UCSD-AML1 (cell line): Measurements from ENCODE around the gene FAM163B.
A peak's percentile ranks its signal among the peaks of the same experiment; 100 is the strongest.
"Not testable (repeated sequence)": the region's sequence is repeated elsewhere in the genome, so short reads cannot be mapped to it uniquely, and the experiment has no call there.

Source experiments
- DNase-seq: peaks from one replicate; lab custom pipeline; 2025; ENCODE audit not compliant: unreplicated experiment; lab: John Stamatoyannopoulos, UW

FAM163B gene

GRCh38 chr9:133640160-133640559 is 31.0 kb upstream of the FAM163B start:
- DNase-seq = no peak

GRCh38 chr9:133639613-133640012 is 30.4 kb upstream of the FAM163B start:
- DNase-seq = no peak

GRCh38 chr9:133638711-133639110 is 29.5 kb upstream of the FAM163B start:
- DNase-seq = no peak

- DNase-seq = no peak
Observed at GRCh38 chr9:133638076-133638475, 28.9 kb upstream of the FAM163B start.

DNA sequence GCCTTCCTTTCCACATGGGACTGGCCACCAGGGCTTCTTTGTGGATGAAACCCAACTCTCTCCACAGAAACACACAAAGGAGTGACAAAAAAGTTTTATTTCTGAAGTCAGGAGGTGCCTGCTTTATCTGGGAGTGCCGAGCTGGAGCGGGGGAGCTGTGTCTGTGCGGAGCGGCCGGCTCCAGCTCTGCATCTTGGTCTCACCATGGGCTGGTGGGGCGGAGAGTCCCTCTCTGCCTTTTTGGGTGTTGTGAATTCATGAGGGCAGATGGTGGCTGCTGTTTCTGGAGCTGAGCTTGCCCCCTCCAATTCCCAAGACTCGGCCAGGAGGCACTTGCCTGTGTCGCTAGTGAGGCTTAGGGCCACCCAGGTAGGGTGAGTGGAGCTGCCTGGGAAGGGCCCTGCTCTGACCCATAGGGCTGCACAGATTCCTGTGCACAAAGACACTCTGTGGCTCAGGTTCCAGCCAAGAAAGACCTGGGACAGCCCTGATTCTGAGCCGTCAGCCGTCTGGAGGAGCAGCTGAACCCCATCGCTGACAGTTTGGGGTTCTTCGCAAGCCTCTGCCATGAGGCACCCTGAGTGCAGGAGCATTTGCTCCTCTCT is 28.4 kb upstream of the FAM163B start:
- DNase-seq = no peak

DNA sequence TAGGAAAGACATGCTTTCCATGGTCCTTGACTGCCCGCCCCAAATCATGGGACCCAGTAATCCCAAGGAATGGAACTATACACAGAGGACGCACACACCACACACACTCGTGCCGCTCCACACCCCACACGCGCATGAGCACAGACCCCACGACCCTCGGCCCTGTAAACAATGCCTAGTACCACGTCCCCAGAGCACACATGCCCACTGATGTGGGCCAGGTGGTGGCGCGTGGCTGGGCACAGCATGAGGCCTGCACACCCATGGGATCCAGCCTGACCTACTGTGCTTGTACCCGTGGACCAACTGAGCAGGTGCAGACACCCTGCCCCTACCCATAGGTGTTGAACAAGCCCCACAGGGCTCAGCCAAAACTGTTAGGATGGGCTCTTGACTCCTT is 27.7 kb upstream of the FAM163B start:
- DNase-seq = no peak

DNA sequence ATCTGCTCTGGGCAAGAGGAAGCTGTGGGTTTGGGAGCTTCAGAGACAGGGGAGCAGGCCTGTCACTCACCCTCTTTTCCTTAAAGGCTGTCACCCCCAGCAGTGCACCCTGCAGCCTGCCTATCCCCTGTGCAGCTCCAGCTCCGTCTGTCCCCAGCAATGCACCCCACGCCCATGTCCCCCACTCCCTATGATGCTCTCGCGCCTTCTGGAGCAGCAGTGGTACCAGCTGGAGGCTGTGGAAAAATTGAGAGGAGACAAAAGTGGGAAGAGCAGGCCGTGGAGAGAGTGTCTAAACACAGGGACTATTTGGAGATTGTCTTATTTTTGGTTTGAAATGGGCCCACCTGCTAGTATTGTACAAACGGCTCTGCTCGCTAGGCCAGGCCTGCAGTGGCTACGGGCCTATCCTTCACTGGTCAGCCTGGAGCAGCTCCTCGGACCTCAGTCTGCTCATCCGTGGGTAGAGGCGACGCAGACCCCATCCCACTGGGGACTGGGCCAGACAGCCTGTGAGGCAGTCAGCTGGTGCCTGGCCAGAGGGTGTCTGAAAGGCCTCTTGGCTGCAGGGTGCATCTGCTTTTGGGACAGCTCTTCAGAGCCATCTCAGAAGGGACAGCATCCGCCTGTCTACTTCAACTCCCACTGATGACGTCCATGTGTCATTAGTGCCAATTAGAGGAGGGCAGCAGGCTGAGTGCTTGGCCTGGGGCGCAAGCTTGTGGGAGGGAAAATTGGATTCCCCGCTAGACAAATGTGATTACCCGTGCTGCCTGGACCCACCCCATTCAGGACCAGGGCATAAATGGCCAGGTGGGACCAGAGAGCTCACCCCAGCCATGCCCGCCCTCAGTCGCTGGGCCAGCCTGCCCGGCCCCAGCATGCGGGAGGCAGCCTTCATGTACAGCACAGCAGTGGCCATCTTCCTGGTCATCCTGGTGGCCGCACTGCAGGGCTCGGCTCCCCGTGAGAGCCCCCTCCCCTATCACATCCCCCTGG is 26.6 kb upstream of the FAM163B start, which contains the start of gene DBH:
TSS of gene DBH (plus strand) at position 831 of the 999 bp plus-strand sequence. CDS start at position 840, 9 bp downstream.
- no peak for DNase-seq

DNA sequence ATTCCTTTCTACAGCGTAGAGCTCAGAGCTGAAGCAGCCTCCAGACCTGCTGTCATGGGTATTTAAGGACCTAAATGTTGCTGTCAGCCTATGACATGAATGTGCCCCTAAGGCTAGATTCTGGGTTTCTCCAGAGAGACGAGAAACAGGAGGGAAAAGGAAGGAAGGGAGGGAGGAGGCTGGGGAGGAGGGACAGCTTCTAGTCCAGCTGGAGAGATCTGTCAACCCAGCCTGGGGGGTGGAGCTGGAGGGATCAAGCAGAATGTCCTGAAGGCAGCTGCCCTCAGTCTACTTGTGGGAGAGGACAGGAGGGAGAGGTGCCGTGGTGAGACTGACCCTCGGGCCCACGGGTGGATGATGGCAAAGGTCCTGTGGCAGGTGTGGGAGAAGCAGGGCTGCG is 25.9 kb upstream of the FAM163B start:
- no peak for DNase-seq

GRCh38 chr9:133634081-133634691 is 25.0 kb upstream of the FAM163B start:
- DNase-seq = no peak

DNA sequence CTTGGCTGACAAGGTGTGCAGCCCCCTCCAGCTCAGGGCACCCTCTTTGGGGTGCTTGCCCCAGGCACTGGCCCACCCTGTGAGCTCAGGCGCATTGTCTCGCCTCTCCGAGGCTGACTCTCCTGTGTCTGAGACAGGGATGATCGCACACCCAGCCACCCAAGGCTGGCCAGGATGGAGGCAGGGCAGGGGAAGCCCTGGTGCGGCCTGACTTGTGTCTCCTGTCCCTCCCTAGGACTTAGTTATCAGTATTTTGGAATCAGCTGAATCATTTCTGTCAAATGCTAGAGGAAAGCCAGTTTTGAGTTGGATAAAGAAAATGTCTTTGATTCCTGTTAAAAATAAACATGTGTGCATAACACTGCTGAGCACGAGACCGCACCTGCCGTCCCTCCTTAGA is 24.5 kb upstream of the FAM163B start:
- DNase-seq = no peak

DNA sequence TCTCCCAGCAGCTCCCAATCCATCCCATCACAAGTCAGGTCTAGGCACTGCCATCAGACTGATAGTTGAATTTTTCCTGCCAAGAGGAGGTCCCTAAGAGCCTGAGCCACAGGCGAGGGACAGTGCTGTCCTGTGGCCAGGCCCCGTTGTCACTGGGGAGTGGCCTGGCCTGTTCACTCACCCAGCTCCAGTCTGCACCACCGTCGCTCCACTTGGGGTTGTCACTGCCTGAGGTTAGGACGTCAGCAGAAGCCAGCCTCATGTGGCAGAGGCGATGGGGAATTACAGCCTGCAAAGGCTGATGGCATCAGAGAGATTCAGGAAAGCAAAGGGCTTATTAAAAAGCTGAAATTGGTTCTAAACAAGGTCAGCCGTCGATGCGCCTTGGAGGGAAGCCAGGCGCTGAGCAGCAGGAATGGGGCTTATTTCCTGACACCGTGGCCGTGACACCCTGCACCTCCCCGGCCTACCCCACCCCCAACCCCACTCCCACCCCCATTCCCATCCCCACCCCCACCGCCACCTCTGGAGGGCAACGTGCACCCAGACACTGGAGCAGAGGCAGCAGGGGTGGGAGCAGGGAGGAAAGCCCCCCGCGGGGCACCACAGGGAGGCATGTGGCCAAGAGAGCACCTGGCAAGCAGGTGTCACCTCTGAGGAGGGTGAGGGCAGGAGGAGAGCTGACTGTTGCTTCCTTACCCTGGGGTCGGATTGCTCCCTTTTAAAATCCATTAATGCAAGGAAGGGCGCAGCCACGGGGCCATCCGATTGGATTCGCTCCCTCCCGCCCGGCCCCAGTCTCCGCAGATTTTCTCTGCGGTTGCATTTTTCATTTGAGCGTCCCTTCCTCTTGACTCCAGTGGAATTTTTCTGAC is 23.9 kb upstream of the FAM163B start:
- DNase-seq = no peak

- DNase-seq = no peak
Observed at GRCh38 chr9:133631111-133631510, 21.9 kb upstream of the FAM163B start.

GRCh38 chr9:133629221-133630110 is 20.3 kb upstream of the FAM163B start:
- DNase-seq = no peak

DNA sequence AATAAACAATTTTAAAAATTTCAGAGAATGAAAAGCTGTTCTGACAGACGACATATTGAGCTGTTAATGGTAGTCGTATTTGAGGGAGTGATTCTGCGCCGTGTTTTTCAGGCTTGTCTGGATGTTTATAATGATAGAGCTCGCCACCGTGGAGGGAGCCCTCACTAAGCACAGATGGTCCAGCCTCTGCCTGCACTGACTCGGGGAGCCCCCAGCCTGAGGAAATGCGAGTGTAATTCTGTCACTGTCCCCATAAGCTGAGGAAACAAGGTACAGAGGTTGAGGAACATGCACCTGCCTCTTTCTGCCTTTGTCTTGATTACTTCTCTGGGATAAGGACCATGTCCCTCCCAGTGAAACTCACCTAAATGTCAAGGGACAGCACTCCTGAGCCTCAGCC is 19.6 kb upstream of the FAM163B start:
- no peak for DNase-seq

DNA sequence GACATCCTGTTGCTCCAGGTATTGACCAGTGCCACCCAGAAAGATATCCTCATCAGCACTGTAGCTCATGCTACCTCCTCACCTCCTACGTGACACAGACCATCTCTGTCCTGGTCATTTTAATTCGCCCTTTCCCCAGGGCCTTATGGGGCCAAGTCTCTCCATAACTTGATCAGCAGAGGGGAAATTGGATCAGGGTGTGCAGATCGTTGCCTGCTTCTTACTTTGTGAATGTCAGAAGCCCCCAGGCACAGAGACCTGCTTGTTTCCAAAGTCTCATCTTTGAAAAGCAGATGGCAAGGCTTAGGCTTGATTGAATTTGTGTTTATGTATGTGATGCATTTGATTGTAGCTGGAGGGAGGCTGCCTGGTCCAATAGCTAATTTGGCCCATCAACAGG is 18.2 kb upstream of the FAM163B start:
- no peak for DNase-seq

DNA sequence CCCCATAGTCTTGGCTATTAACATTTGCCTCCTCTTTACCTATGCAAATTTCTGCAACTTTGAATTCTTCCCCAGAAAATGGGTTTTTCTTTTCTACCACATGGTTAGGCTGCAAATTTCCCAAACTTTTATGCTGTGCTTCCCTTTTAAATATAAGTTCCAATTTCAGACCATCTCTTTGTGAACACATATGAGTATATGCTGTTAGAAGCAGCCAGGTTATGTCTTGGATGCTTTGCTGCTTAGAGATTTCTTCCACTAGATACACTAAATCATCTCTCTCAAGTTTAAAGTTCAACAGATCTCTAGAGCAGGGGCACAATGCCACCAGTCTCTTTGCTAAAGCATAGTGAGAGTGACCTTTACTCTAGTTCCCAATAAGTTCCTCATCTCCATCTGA is 16.8 kb upstream of the FAM163B start:
- not testable (repeated sequence) for DNase-seq

GRCh38 chr9:133622555-133622954 is 13.4 kb upstream of the FAM163B start:
- DNase-seq = no peak

GRCh38 chr9:133621725-133622267 is 12.6 kb upstream of the FAM163B start:
- no peak for DNase-seq

DNA sequence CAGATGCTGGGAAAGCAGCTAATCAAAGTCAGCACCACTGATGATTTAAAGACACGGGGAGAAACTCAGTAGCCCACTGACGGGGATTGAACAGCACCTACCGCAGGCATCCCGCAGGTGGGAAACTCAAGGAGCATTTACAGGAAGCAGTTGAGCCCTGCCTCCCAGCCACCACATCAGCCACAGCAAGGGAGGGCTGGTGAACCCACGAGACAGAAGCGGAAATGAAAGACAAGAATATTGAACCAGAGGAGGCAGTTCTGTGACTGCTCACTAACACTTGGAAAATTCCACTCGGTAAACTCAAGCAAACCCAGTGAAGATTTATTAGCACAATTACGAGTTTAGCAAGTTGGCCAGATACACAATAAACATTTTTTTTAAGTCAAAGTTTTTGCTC is 10.6 kb upstream of the FAM163B start:
- DNase-seq = peak; percentile 40

GRCh38 chr9:133618726-133619125 is 9.5 kb upstream of the FAM163B start:
- DNase-seq = no peak
